Left ventricle myocardium inferior (tissue), 1 donor: ENCODE data around the gene RIN3. TPM values are rescaled to one million over a fixed set of nuclear protein-coding genes. Genes with fewer than 3 reads are reported as not detected.

ENCODE experiments used
- DNase-seq: peaks from one replicate; pipeline ENCODE4 v3.0.0-alpha.2; 2020
- H3K27ac ChIP-seq: fragments of 200-600 bp; replicated peaks from 2 replicates; pipeline ENCODE4 v1.8.0; 2021
- H3K27me3 ChIP-seq: fragments of 200-600 bp; 2 replicates; pipeline ENCODE4 v1.8.0; 2021; ENCODE audit warnings: low read depth
- H3K36me3 ChIP-seq: fragments of 200-600 bp; 2 replicates; pipeline ENCODE4 v1.8.0; 2021
- H3K4me1 ChIP-seq: fragments of 200-600 bp; 2 replicates; pipeline ENCODE4 v1.8.0; 2021
- H3K4me3 ChIP-seq: fragments of 200-600 bp; 2 replicates; pipeline ENCODE4 v1.8.0; 2021; ENCODE audit warnings: mild to moderate bottlenecking, moderate library complexity
- H3K9me3 ChIP-seq: fragments of 200-600 bp; replicated peaks from 2 replicates; pipeline ENCODE4 v1.8.0; 2021
- CTCF ChIP-seq: fragments of 200-600 bp; IDR thresholded peaks from 2 replicates; pipeline ENCODE4 v1.8.0; 2021; ENCODE audit warnings: antibody characterized with exemption, mild to moderate bottlenecking, borderline replicate concordance
- intact Hi-C: fragments of 100-400 bp; cut with micrococcal nuclease; formaldehyde crosslinking; loops from one replicate; pipeline ENCODE4 v1.11.0; 2022
- total RNA-seq: library from RNA; stranded (reverse); fragmentation: NEBNext Ultra II Directional; extraction: Animal tissue kit (Norgen Biotek cat#: 25700); gene quantifications from one replicate; pipeline ENCODE4 v1.2.1, GENCODE V29; 2021
- donor health status: DM: no; HTN: yes; CAD: no; lungs with severe emphysema.

Gene RIN3
- total RNA-seq, 1 donor from 2014 or later: 13.8 TPM

DNA sequence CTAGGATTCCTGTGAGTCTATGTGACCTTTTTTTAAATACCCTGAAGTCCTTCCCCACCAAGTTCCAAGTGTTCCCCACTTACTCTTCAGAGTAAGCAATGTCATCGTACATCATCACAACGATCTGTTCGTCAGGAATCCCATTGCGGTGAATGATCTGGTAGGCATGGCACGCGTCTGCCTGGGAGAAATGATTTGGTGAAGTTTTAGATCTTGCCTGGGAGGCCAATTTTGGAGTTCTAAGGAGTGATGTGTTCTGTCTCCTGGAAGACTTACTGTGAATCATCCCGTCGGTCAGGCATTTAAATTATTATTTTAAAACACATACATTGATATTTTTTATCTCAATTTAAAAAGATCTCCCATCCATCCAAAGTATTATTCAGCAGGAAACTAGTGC is 205.1 kb downstream of the RIN3 start:
- no peak for TF ChIP-seq CTCF
- H3K4me1 ChIP-seq: peaks cover 23% of the 10 kb centered on the region
- peaks cover 31% of the 10 kb centered on the region for H3K36me3 ChIP-seq
- no peak overlapping the region for H3K4me3 ChIP-seq
- intact Hi-C loops: no loop called here
- H3K9me3 ChIP-seq: no peaks in the 10 kb centered on the region
- no peak overlapping the region for H3K27ac ChIP-seq
- DNase-seq: no peak
- H3K27me3 ChIP-seq: no peaks in the 10 kb centered on the region

DNA sequence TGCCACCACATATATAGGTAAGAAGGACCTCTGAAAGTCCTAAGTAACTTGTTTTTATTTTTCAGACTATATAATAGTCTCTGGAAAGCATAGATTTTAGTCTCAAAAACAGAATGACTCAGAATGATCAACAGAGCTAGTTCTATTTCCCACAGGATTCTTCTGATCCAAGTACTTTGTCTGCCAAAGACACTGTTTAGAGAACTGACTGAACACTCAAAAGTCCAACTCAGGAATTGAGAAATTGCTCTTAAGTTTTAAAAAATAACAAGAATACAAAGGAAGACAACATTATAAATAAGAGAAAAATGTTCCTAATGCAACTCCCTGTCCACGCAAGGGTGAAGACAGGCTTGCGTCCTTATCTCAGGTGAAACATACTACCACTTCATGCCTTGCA is 205.8 kb downstream of the RIN3 start:
- Histone ChIP-seq H3K27me3 (no peaks in the 10 kb centered on the region), H3K4me1 (peaks cover 30% of the 10 kb centered on the region), H3K36me3 (peaks cover 24% of the 10 kb centered on the region), H3K27ac (peak overlapping the region; percentile 61), H3K4me3 (no peak overlapping the region), H3K9me3 (no peaks in the 10 kb centered on the region)
- DNase-seq: no peak
- no peak for TF ChIP-seq CTCF
- intact Hi-C loops: no loop called here

GRCh38 chr14:92719890-92720323 is 206.3 kb downstream of the RIN3 start:
- Histone ChIP-seq H3K4me3 (no peak overlapping the region), H3K4me1 (peaks cover 33% of the 10 kb centered on the region), H3K27me3 (no peaks in the 10 kb centered on the region), H3K36me3 (peaks cover 22% of the 10 kb centered on the region), H3K9me3 (no peaks in the 10 kb centered on the region), H3K27ac (peak overlapping the region; percentile 61)
- TF ChIP-seq CTCF: no peak
- no peak for DNase-seq
- intact Hi-C loops: no loop called here

GRCh38 chr14:92724516-92725340 is 211.1 kb downstream of the RIN3 start:
- Histone ChIP-seq H3K27ac (peak overlapping the region; percentile 84), H3K9me3 (no peaks in the 10 kb centered on the region), H3K4me1 (peaks cover 65% of the 10 kb centered on the region), H3K27me3 (no peaks in the 10 kb centered on the region), H3K36me3 (peaks cover 4% of the 10 kb centered on the region), H3K4me3 (no peak overlapping the region)
- intact Hi-C loops: no loop called here
- no peak for TF ChIP-seq CTCF
- DNase-seq: peak; percentile 45

DNA sequence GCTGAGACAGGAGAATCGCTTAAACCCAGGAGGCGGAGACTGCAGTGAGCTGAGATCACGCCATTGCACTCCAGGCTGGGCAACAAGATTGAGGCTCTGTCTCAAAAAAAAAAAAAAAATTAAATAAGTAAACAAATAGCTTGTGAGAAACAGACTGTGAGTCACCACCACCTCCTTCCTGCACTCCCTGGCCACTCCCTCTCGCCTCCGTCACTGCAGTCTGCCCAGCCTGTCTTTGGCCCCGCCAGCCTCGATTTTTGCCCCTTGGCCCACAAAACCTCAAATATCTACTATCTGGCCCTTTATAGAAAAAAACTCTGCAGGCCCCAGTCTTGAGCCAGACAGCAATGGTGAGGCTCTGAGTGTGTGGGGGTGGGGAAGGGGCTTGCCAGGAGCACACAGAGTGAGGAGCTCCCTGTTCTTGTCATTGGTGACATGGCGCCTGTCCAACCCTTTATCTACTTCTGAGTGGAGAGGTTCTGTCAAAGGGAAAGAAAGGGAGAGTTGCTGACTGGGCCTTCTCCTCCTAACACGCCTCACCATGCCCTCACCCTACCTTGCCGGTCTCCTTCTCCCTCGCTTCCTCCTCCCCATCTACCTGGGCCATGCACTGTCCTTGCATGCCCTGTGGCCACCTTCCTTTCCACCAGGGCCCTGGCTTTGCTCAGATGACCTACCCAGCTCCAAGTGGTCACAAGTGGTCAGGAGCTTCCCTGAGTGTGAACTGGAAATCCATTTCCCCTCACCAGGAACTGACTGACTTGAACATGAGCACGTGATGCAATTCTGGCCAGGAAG is 212.8 kb downstream of the RIN3 start:
- Histone ChIP-seq H3K4me3 (no peak overlapping the region), H3K27me3 (no peaks in the 10 kb centered on the region), H3K9me3 (no peaks in the 10 kb centered on the region), H3K36me3 (peaks cover 9% of the 10 kb centered on the region), H3K27ac (peak overlapping the region; percentile 84), H3K4me1 (peaks cover 55% of the 10 kb centered on the region)
- DNase-seq: peak; percentile 39
- intact Hi-C loops: no loop called here
- no peak for TF ChIP-seq CTCF
